Loucy (cell line): Measurements from ENCODE around the gene PNMA1.

Source experiments
- H2AFZ ChIP-seq: fragments of 200-600 bp; sonication (generic); 2 replicates; pipeline ENCODE4 v1.6.0; 2016; ENCODE audit warnings: antibody characterized with exemption, mild to moderate bottlenecking, low read length, moderate library complexity
- H3F3A ChIP-seq: fragments of 200-600 bp; 2 replicates; pipeline ENCODE4 v1.6.0; 2016; ENCODE audit warnings: antibody characterized with exemption, low read depth, mild to moderate bottlenecking
- H3K27me3 ChIP-seq: fragments of 200-600 bp; sonication (generic); 2 replicates; pipeline ENCODE4 v1.6.1; 2014; ENCODE audit warnings: low read length, mild to moderate bottlenecking; ENCODE audit not compliant: insufficient read depth, poor library complexity, severe bottlenecking
- H3K36me3 ChIP-seq: fragments of 200-600 bp; sonication (generic); 2 replicates; pipeline ENCODE4 v1.6.1; 2016; ENCODE audit warnings: low read length; ENCODE audit not compliant: insufficient read depth
- H3K4me1 ChIP-seq: fragments of 200-600 bp; sonication (generic); 2 replicates; pipeline ENCODE4 v1.5.1; 2014; ENCODE audit warnings: low read length, mild to moderate bottlenecking; ENCODE audit not compliant: insufficient read depth, poor library complexity, severe bottlenecking
- H3K4me2 ChIP-seq: fragments of 200-600 bp; sonication (generic); 2 replicates; pipeline ENCODE4 v1.6.0; 2014; ENCODE audit warnings: antibody characterized with exemption, low read length, low read depth, mild to moderate bottlenecking; ENCODE audit not compliant: poor library complexity, severe bottlenecking
- H3K4me3 ChIP-seq: fragments of 200-600 bp; sonication (generic); 2 replicates; pipeline ENCODE4 v1.5.1; 2014; ENCODE audit warnings: low read length, mild to moderate bottlenecking, mixed read lengths; ENCODE audit not compliant: poor library complexity, severe bottlenecking
- H3K79me2 ChIP-seq: fragments of 200-600 bp; sonication (generic); 2 replicates; pipeline ENCODE4 v1.6.1; 2014; ENCODE audit warnings: low read length; ENCODE audit not compliant: insufficient read depth
- H3K9ac ChIP-seq: fragments of 200-600 bp; sonication (generic); 2 replicates; pipeline ENCODE4 v1.6.0; 2014; ENCODE audit warnings: mild to moderate bottlenecking, low read depth, low read length, moderate library complexity; ENCODE audit not compliant: poor library complexity, severe bottlenecking
- H3K9me2 ChIP-seq: fragments of 200-600 bp; sonication (generic); replicated peaks from 2 replicates; pipeline ENCODE4 v1.6.1; 2016; ENCODE audit warnings: low read depth, low read length, mixed read lengths
- H3K9me3 ChIP-seq: fragments of 200-600 bp; sonication (generic); 2 replicates; pipeline ENCODE4 v1.6.1; 2014; ENCODE audit warnings: mild to moderate bottlenecking, antibody characterized with exemption, low read length, low read depth; ENCODE audit not compliant: insufficient read depth
- H4K20me1 ChIP-seq: fragments of 200-600 bp; sonication (generic); 2 replicates; pipeline ENCODE4 v1.6.0; 2014; ENCODE audit warnings: antibody characterized with exemption, low read length, mild to moderate bottlenecking; ENCODE audit not compliant: insufficient read depth, poor library complexity, severe bottlenecking
- EZH2phosphoT487 ChIP-seq: fragments of 200-600 bp; IDR thresholded peaks from 2 replicates; pipeline ENCODE4 v1.6.1; 2018; ENCODE audit warnings: antibody characterized with exemption, mild to moderate bottlenecking, moderate library complexity, borderline replicate concordance
- TF ChIP-seq, protein P1 (sequence below): fragments of 200-600 bp; sonication (generic); conservative IDR thresholded peaks from 2 replicates; pipeline ENCODE4 v1.5.1; 2014; ENCODE audit warnings: mild to moderate bottlenecking, antibody characterized with exemption, low read length

Gene PNMA1

DNA sequence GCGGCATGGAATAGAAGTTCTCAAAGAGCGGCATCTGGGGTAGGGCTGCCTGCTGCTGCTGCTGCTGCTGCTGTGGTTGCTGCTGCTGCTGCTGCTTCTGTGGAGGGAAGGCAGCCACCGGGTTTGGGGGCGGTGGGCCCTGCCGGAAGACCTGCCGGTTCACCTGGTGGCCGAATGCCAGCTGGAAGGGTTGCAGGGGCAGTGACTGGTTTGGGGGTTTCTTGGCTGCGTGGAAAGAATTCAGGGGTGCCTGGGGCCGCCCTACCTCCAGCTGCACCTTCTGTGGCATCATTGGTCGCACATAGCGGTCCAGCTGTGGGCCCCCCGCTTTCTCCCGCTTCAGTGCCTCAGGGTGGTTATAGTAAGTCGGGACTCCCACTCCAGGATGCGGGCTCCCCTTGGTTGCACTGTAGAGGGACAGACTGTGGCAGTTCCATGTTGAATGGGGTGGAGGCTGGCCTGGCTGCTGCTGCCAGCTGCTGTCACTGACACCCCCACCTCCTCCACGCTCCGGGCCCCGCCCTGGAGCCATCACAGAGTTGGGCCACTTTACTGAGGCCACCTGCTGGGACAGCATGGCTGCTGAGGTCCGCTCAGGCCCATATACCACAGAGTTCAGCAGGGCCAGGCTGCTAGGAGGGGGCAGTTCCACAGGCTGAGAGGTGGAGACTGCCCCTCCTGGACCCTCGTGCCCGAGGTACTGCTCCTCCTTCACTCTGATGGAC lies 25.2 kb upstream of the PNMA1 start:
- no peak overlapping the region for H3K4me3 ChIP-seq
- no peak overlapping the region for H3K4me2 ChIP-seq
- TF ChIP-seq, protein P1, sequence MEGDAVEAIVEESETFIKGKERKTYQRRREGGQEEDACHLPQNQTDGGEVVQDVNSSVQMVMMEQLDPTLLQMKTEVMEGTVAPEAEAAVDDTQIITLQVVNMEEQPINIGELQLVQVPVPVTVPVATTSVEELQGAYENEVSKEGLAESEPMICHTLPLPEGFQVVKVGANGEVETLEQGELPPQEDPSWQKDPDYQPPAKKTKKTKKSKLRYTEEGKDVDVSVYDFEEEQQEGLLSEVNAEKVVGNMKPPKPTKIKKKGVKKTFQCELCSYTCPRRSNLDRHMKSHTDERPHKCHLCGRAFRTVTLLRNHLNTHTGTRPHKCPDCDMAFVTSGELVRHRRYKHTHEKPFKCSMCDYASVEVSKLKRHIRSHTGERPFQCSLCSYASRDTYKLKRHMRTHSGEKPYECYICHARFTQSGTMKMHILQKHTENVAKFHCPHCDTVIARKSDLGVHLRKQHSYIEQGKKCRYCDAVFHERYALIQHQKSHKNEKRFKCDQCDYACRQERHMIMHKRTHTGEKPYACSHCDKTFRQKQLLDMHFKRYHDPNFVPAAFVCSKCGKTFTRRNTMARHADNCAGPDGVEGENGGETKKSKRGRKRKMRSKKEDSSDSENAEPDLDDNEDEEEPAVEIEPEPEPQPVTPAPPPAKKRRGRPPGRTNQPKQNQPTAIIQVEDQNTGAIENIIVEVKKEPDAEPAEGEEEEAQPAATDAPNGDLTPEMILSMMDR: no peak
- TF ChIP-seq EZH2phosphoT487: no peak
- H3K4me1 ChIP-seq: peaks cover 37% of the 10 kb centered on the region
- no peaks in the 10 kb centered on the region for H3K27me3 ChIP-seq
- no peak overlapping the region for H2AFZ ChIP-seq
- peaks cover 51% of the 10 kb centered on the region for H4K20me1 ChIP-seq
- no peaks in the 10 kb centered on the region for H3K9me2 ChIP-seq
- H3K36me3 ChIP-seq: peaks cover 59% of the 10 kb centered on the region
- H3F3A ChIP-seq: peaks cover 26% of the 10 kb centered on the region
- H3K9me3 ChIP-seq: no peaks in the 10 kb centered on the region
- no peak overlapping the region for H3K9ac ChIP-seq
- H3K79me2 ChIP-seq: peaks cover 85% of the 10 kb centered on the region

DNA sequence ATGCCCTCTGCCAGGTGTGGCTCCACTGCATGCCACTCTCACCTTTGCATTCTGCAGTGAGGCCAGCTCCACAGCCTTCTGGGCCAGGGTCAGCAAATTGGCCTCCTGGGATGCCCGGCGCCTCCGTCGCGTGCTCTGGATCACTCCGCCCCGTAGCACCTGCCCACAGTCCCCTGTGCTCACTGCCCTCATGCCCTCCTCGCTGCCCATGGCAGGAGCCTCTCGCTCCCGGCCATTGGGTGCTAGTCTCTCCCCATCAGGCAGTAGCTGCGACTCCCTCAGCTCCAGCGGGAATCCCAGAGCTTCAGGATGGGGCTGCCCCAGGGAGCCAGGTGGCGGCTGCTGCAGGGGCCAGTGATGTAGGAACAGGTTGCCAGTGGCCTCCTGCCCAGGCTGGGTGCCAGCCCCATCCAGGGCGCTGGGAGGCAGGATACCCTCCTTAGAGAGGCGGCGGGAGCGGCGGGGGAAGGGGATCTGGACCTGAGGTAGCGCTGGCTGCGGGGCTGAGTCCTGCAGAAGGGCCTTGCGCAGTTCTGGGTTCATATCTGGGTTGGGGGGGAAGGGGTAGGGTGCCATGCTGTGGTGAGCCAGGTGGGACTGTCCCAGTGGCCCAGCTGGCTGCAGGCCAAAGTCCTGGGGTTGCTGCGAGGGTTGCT lies 24.5 kb upstream of the PNMA1 start:
- peaks cover 46% of the 10 kb centered on the region for H4K20me1 ChIP-seq
- no peak overlapping the region for H3K4me3 ChIP-seq
- no peak overlapping the region for H2AFZ ChIP-seq
- H3K27me3 ChIP-seq: no peaks in the 10 kb centered on the region
- peaks cover 63% of the 10 kb centered on the region for H3K36me3 ChIP-seq
- H3K9me3 ChIP-seq: no peaks in the 10 kb centered on the region
- H3K9me2 ChIP-seq: no peaks in the 10 kb centered on the region
- H3K4me2 ChIP-seq: no peak overlapping the region
- TF ChIP-seq EZH2phosphoT487: no peak
- TF ChIP-seq, protein P1: no peak
- H3K4me1 ChIP-seq: peaks cover 31% of the 10 kb centered on the region
- H3K9ac ChIP-seq: no peak overlapping the region
- peaks cover 20% of the 10 kb centered on the region for H3F3A ChIP-seq
- H3K79me2 ChIP-seq: peaks cover 81% of the 10 kb centered on the region

DNA sequence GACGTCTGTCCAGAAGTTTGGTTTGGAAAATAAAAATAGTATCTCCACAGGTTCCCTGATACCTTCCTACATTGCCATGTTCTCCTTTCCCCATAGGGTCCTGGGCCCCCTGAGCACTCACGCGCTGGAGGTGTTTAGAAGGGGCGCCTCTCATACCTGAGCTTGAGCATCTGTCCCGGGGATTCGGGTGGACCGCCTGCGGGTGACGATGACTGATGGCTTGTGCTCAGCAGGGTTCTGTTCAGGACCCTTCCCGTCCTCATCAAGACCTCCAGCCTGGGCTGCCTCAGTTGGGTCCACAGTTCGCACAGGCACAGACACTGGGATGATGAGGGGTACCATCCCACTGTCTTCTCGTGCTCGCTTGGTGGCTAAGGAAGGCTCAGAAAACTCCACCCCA lies 22.7 kb upstream of the PNMA1 start:
- H3K4me2 ChIP-seq: no peak overlapping the region
- H3K9ac ChIP-seq: no peak overlapping the region
- H3K36me3 ChIP-seq: peaks cover 78% of the 10 kb centered on the region
- TF ChIP-seq, protein P1: no peak
- TF ChIP-seq EZH2phosphoT487: no peak
- no peak overlapping the region for H3K4me3 ChIP-seq
- no peaks in the 10 kb centered on the region for H3K27me3 ChIP-seq
- H3F3A ChIP-seq: peaks cover 5% of the 10 kb centered on the region; the same call in 1 of the 2 replicates
- H2AFZ ChIP-seq: no peak overlapping the region
- H3K4me1 ChIP-seq: peaks cover 14% of the 10 kb centered on the region
- peaks cover 52% of the 10 kb centered on the region for H4K20me1 ChIP-seq
- peaks cover 71% of the 10 kb centered on the region for H3K79me2 ChIP-seq
- no peaks in the 10 kb centered on the region for H3K9me3 ChIP-seq
- no peaks in the 10 kb centered on the region for H3K9me2 ChIP-seq
